ENCODE results near the gene PRKAB2. TPM values are rescaled to one million over a fixed set of nuclear protein-coding genes. Genes with fewer than 3 reads are reported as not detected.
"Not testable (repeated sequence)": the region's sequence is repeated elsewhere in the genome, so short reads cannot be mapped to it uniquely, and the experiment has no call there.

PRKAB2 gene
- total RNA-seq, 1 experiment from 2014 or later, result 17.8 TPM

GRCh38 chr1:147115496-147115895, 56.8 kb downstream of the PRKAB2 start:
- no peak overlapping the region for H3K14ac ChIP-seq (ENCODE audit: insufficient read depth, low read length)
- H4K91ac ChIP-seq (ENCODE audit: insufficient read length, low read depth, low read length), result no peak overlapping the region
- H3K56ac ChIP-seq (ENCODE audit: insufficient read length, low read depth, low read length), result no peak overlapping the region
- Mint-ChIP-seq H3K36me3 (ENCODE audit: insufficient read depth in 1 of 3, low read depth in 3 of 3) (no peaks in the 10 kb centered on the region), H3K9me3 (no peaks in the 10 kb centered on the region), H3K27ac (no peak overlapping the region), H3K27me3 (ENCODE audit: low read depth) (peaks cover 10% of the 10 kb centered on the region), H3K4me3 (no peak overlapping the region), H3K4me1 (no peaks in the 10 kb centered on the region)
- H3K4me2 ChIP-seq (ENCODE audit: insufficient read depth, insufficient read length, low read length), result no peak overlapping the region
- H3K18ac ChIP-seq (ENCODE audit: insufficient read length, low read depth, low read length), result no peak overlapping the region
- H3T11ph ChIP-seq (ENCODE audit: low read length), result no peak overlapping the region
- H4K20me1 ChIP-seq (ENCODE audit: control insufficient read depth, insufficient read depth, insufficient read length), result no peaks in the 10 kb centered on the region
- no peak overlapping the region for H2BK20ac ChIP-seq (ENCODE audit: low read depth, low read length, poor library complexity, severe bottlenecking)
- no peak overlapping the region for H2BK120ac ChIP-seq (ENCODE audit: low read depth, low read length, poor library complexity, severe bottlenecking)
- H2BK12ac ChIP-seq (ENCODE audit: insufficient read length, low read depth, low read length), result no peak overlapping the region
- no peak overlapping the region for H2AFZ ChIP-seq (ENCODE audit: low read length)
- no peaks in the 10 kb centered on the region for H3K4me1 ChIP-seq (ENCODE audit: insufficient read depth, low read length)
- no peak overlapping the region for H2AK5ac ChIP-seq (ENCODE audit: insufficient read length, low read length)
- H3K79me1 ChIP-seq (ENCODE audit: insufficient read depth, low read depth, low read length, poor library complexity, severe bottlenecking), result no peaks in the 10 kb centered on the region
- no peak for TF ChIP-seq CTCF (conservative IDR thresholded peaks at IDR 0.05)
- H3K27me3 ChIP-seq (ENCODE audit: insufficient read depth, low read length), result no peaks in the 10 kb centered on the region
- H2BK15ac ChIP-seq (ENCODE audit: low read depth, low read length), result no peak overlapping the region
- H3K9ac ChIP-seq (ENCODE audit: extremely low read depth, insufficient read length, low read length), result no peak overlapping the region
- no peaks in the 10 kb centered on the region for H3K9me3 ChIP-seq (ENCODE audit: control insufficient read depth, low read depth, low read length)
- no peak for DNase-seq
- WGBS (ENCODE audit: extremely low coverage, insufficient read length, low lambda C conversion rate), result no CpG with 5 or more reads among the region's 2 CpGs
- H4K5ac ChIP-seq (ENCODE audit: insufficient read length, low read depth, low read length), result no peak overlapping the region
- no peak overlapping the region for H3K23ac ChIP-seq (ENCODE audit: insufficient read length, low read depth, low read length)
- no peaks in the 10 kb centered on the region for H3K23me2 ChIP-seq (ENCODE audit: insufficient read length, low read depth, low read length, poor library complexity, severe bottlenecking)
- H2BK5ac ChIP-seq (ENCODE audit: insufficient read length, low read length), result no peak overlapping the region
- H3K4ac ChIP-seq (ENCODE audit: low read depth, low read length), result no peak overlapping the region
- H3K79me2 ChIP-seq (ENCODE audit: insufficient read depth, low read length), result no peaks in the 10 kb centered on the region
- no peak overlapping the region for H3K27ac ChIP-seq (ENCODE audit: insufficient read length, low read depth, low read length)
- no peak overlapping the region for H4K8ac ChIP-seq (replicated peaks; ENCODE audit: insufficient read length, low read depth, low read length)

GRCh38 chr1:147115079-147115478, 57.2 kb downstream of the PRKAB2 start:
- not testable (repeated sequence) for H3K4me3 Mint-ChIP-seq; H3K4me2 ChIP-seq (ENCODE audit: insufficient read depth, insufficient read length, low read length); H3K18ac ChIP-seq (ENCODE audit: insufficient read length, low read depth, low read length); H3K4me1 ChIP-seq (ENCODE audit: insufficient read depth, low read length); H3K27me3 ChIP-seq (ENCODE audit: insufficient read depth, low read length); H4K8ac ChIP-seq (replicated peaks; ENCODE audit: insufficient read length, low read depth, low read length); H2BK120ac ChIP-seq (ENCODE audit: low read depth, low read length, poor library complexity, severe bottlenecking); H3K79me2 ChIP-seq (ENCODE audit: insufficient read depth, low read length); H2AFZ ChIP-seq (ENCODE audit: low read length); H3K56ac ChIP-seq (ENCODE audit: insufficient read length, low read depth, low read length); H3K9me3 Mint-ChIP-seq; H3K27me3 Mint-ChIP-seq (ENCODE audit: low read depth); H3K36me3 Mint-ChIP-seq (ENCODE audit: insufficient read depth in 1 of 3, low read depth in 3 of 3); H3K9ac ChIP-seq (ENCODE audit: extremely low read depth, insufficient read length, low read length); H3K9me3 ChIP-seq (ENCODE audit: control insufficient read depth, low read depth, low read length); H3K23me2 ChIP-seq (ENCODE audit: insufficient read length, low read depth, low read length, poor library complexity, severe bottlenecking); H2BK5ac ChIP-seq (ENCODE audit: insufficient read length, low read length); H3K14ac ChIP-seq (ENCODE audit: insufficient read depth, low read length); H3K79me1 ChIP-seq (ENCODE audit: insufficient read depth, low read depth, low read length, poor library complexity, severe bottlenecking); H2BK15ac ChIP-seq (ENCODE audit: low read depth, low read length); H2BK20ac ChIP-seq (ENCODE audit: low read depth, low read length, poor library complexity, severe bottlenecking); H3T11ph ChIP-seq (ENCODE audit: low read length); H3K23ac ChIP-seq (ENCODE audit: insufficient read length, low read depth, low read length); DNase-seq; H3K27ac ChIP-seq (ENCODE audit: insufficient read length, low read depth, low read length); H2BK12ac ChIP-seq (ENCODE audit: insufficient read length, low read depth, low read length); H3K4me1 Mint-ChIP-seq; H3K27ac Mint-ChIP-seq; H4K91ac ChIP-seq (ENCODE audit: insufficient read length, low read depth, low read length); H4K20me1 ChIP-seq (ENCODE audit: control insufficient read depth, insufficient read depth, insufficient read length); H4K5ac ChIP-seq (ENCODE audit: insufficient read length, low read depth, low read length); H2AK5ac ChIP-seq (ENCODE audit: insufficient read length, low read length); H3K4ac ChIP-seq (ENCODE audit: low read depth, low read length)
- no CpG with 5 or more reads among the region's 4 CpGs for WGBS (ENCODE audit: extremely low coverage, insufficient read length, low lambda C conversion rate)
